KMS-11 (cell line): ENCODE measurements around the gene SFI1.

Experiments
- H2AFZ ChIP-seq: fragments of 200-600 bp; sonication (generic); 2 replicates; pipeline ENCODE4 v1.6.1; 2016; ENCODE audit warnings: antibody characterized with exemption, mixed run types, low read depth
- H3K27ac ChIP-seq: fragments of 200-600 bp; sonication (generic); 2 replicates; pipeline ENCODE4 v1.6.1; 2016; ENCODE audit warnings: mild to moderate bottlenecking, mixed run types
- H3K27me3 ChIP-seq: fragments of 200-600 bp; sonication (generic); 2 replicates; pipeline ENCODE4 v1.6.1; 2017; ENCODE audit warnings: mild to moderate bottlenecking, low read depth, mixed run types, moderate library complexity; ENCODE audit not compliant: insufficient read depth
- H3K36me3 ChIP-seq: fragments of 200-600 bp; sonication (generic); 2 replicates; pipeline ENCODE4 v1.6.1; 2017; ENCODE audit warnings: mild to moderate bottlenecking, mixed run types; ENCODE audit not compliant: insufficient read depth
- H3K4me1 ChIP-seq: fragments of 200-600 bp; sonication (generic); 2 replicates; pipeline ENCODE4 v1.6.1; 2016; ENCODE audit warnings: mild to moderate bottlenecking, low read depth, mixed run types; ENCODE audit not compliant: poor library complexity, severe bottlenecking
- H3K4me2 ChIP-seq: fragments of 200-600 bp; sonication (generic); 2 replicates; pipeline ENCODE4 v1.7.0; 2016; ENCODE audit warnings: mild to moderate bottlenecking, mixed run types
- H3K4me3 ChIP-seq: fragments of 200-600 bp; sonication (generic); IDR thresholded peaks from 2 replicates; pipeline ENCODE4 v1.6.1; 2017; ENCODE audit warnings: low read depth, low read length, mixed read lengths; ENCODE audit not compliant: insufficient read depth
- H3K79me2 ChIP-seq: fragments of 200-600 bp; sonication (generic); 2 replicates; pipeline ENCODE4 v1.6.1; 2016; ENCODE audit warnings: low read depth, mixed run types; ENCODE audit not compliant: insufficient read depth
- H3K9ac ChIP-seq: fragments of 200-600 bp; sonication (generic); 2 replicates; pipeline ENCODE4 v1.6.1; 2016; ENCODE audit warnings: mild to moderate bottlenecking, mixed run types
- H4K20me1 ChIP-seq: fragments of 200-600 bp; sonication (generic); 2 replicates; pipeline ENCODE4 v1.6.1; 2016; ENCODE audit warnings: mild to moderate bottlenecking, mixed run types; ENCODE audit not compliant: insufficient read depth
- TF ChIP-seq, protein P1 (sequence below): fragments of 200-600 bp; sonication (generic); conservative IDR thresholded peaks from 2 replicates; pipeline ENCODE4 v1.6.1; 2017; ENCODE audit warnings: low read depth, mild to moderate bottlenecking, antibody characterized with exemption, low read length, moderate library complexity, mixed read lengths

The SFI1 gene

DNA sequence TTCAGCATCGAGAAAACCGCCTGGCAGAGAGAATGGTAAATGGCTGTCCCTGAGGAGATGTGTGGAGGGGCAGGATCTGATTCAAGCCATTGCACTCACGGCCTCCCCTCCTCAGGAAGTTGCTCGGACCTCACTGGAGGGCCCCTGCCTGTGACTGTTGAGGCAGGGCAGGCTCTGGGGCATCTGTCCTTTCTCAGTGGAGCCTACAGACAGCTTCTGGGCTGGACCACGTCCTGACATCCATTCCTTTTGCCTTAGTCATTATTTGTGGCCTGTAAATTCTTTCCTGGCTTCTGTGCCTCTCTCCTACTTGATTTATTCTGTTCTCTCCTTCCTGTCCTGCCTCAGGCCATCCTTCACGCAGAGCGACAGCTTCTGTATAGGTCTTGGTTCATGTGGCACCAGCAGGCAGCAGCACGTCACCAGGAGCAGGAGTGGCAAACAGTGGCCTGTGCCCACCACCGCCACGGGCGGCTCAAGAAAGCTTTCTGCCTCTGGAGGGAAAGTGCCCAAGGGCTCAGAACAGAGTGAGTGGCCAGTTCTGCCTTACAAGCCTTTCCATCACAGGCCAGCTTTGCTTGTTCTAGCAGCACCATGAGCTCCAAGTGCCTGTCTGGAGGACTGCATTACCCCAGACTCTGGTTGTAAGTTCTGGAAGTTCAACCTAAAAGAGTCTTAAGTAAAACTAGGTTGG is 106.1 kb downstream of the SFI1 start:
- no peak overlapping the region for H2AFZ ChIP-seq
- no peaks in the 10 kb centered on the region for H3K36me3 ChIP-seq
- H3K9ac ChIP-seq, result no peak overlapping the region
- H3K4me2 ChIP-seq, result no peak overlapping the region
- no peaks in the 10 kb centered on the region for H4K20me1 ChIP-seq
- no peak overlapping the region for H3K4me3 ChIP-seq
- H3K27ac ChIP-seq, result no peak overlapping the region
- TF ChIP-seq, protein P1, sequence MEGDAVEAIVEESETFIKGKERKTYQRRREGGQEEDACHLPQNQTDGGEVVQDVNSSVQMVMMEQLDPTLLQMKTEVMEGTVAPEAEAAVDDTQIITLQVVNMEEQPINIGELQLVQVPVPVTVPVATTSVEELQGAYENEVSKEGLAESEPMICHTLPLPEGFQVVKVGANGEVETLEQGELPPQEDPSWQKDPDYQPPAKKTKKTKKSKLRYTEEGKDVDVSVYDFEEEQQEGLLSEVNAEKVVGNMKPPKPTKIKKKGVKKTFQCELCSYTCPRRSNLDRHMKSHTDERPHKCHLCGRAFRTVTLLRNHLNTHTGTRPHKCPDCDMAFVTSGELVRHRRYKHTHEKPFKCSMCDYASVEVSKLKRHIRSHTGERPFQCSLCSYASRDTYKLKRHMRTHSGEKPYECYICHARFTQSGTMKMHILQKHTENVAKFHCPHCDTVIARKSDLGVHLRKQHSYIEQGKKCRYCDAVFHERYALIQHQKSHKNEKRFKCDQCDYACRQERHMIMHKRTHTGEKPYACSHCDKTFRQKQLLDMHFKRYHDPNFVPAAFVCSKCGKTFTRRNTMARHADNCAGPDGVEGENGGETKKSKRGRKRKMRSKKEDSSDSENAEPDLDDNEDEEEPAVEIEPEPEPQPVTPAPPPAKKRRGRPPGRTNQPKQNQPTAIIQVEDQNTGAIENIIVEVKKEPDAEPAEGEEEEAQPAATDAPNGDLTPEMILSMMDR, result no peak
- no peaks in the 10 kb centered on the region for H3K79me2 ChIP-seq
- H3K27me3 ChIP-seq, result no peaks in the 10 kb centered on the region
- no peaks in the 10 kb centered on the region for H3K4me1 ChIP-seq

DNA sequence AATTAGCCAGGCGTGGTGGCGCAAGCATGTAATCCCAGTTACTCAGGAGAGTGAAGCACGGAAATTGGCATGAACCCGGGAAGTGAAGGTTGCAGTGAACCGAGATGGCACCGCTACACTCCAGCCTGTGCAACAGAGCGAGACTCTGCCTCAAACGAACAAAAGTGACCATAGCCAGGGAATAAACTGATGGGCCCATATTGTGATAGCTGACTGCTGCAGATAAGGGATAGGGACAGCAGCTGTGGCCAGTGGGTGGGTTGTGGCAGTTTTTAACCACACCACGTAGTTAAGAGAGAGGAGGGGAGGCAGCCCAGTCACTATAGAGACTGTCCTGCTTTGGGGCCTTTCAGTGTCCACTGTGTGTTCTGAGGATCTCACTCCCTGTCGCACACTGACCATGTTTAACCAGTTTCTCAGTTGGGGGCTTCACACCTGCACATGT is 106.8 kb downstream of the SFI1 start:
- H3K27ac ChIP-seq, result no peak overlapping the region
- no peak overlapping the region for H3K4me3 ChIP-seq
- H3K4me2 ChIP-seq, result no peak overlapping the region
- H2AFZ ChIP-seq, result no peak overlapping the region
- H3K27me3 ChIP-seq, result no peaks in the 10 kb centered on the region
- TF ChIP-seq, protein P1, result no peak
- H4K20me1 ChIP-seq, result no peaks in the 10 kb centered on the region
- H3K4me1 ChIP-seq, result no peaks in the 10 kb centered on the region
- no peaks in the 10 kb centered on the region for H3K36me3 ChIP-seq
- no peaks in the 10 kb centered on the region for H3K79me2 ChIP-seq
- no peak overlapping the region for H3K9ac ChIP-seq

DNA sequence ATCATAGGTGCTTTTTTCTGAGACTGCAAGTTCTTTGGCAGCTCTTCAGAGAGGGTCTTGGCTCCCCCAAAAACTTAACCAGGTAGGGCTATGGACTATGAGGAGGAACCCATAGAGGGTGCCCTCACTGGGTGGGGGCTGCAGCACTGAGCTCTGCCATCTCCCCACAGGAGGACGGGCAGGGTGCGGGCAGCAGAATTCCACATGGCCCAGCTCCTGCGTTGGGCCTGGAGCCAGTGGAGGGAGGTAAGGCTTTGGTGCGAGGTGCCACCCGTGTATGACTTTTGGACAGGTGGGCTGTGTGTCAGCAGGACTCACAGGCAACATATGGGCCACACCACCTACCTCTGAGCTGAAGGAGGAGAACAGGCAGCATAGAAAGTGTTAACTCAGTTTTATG is 107.2 kb downstream of the SFI1 start:
- Histone ChIP-seq H3K9ac (no peak overlapping the region), H3K79me2 (no peaks in the 10 kb centered on the region), H3K27ac (no peak overlapping the region), H4K20me1 (no peaks in the 10 kb centered on the region), H2AFZ (no peak overlapping the region), H3K27me3 (no peaks in the 10 kb centered on the region), H3K36me3 (no peaks in the 10 kb centered on the region), H3K4me3 (no peak overlapping the region), H3K4me2 (no peak overlapping the region), H3K4me1 (no peaks in the 10 kb centered on the region)
- TF ChIP-seq, protein P1, result no peak

DNA sequence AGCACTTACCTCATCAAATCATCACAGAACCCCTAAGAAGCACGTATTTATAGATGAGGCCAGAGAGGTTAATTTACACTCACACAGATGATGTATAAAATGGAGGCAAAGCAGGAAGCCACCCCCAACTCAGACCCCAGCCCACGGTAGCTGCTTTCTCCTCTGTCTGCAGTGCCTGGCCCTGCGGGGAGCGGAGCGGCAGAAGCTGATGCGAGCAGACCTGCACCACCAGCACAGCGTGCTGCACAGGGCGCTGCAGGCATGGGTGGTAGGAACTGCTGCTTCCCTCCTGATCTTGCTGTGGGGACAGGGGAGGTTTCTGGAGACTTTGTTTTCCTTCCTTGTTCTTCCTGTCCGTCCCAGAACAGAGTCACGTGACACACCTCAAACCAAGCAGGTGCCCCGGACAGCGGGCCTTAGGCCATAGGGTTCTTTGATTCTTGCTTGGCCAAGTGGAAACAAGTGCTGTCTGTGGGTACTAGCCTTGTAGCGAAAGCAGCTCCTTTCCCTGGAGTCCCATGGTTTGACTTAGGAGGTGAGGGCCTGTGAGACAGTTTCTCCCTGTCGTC is 107.9 kb downstream of the SFI1 start:
- no peak overlapping the region for H3K27ac ChIP-seq
- no peak overlapping the region for H2AFZ ChIP-seq
- H3K27me3 ChIP-seq, result no peaks in the 10 kb centered on the region
- no peak overlapping the region for H3K9ac ChIP-seq
- H4K20me1 ChIP-seq, result no peaks in the 10 kb centered on the region
- no peaks in the 10 kb centered on the region for H3K79me2 ChIP-seq
- H3K4me2 ChIP-seq, result no peak overlapping the region
- H3K4me3 ChIP-seq, result no peak overlapping the region
- TF ChIP-seq, protein P1, result no peak
- H3K36me3 ChIP-seq, result no peaks in the 10 kb centered on the region
- H3K4me1 ChIP-seq, result no peaks in the 10 kb centered on the region
